RWPE2 (cell line): ENCODE measurements around the gene ANAPC2.

ENCODE experiments used
- ATAC-seq: fragments of 200-7000 bp; cut with Tn5 transposase; 3 replicates; pipeline ENCODE4 v1.9.1; 2021; ENCODE audit warnings: low read depth
- DNase-seq: peaks from one replicate; pipeline ENCODE4 v3.0.0-alpha.2; 2020; ENCODE audit warnings: low spot score
- H3K27ac ChIP-seq: fragments of 450-650 bp; 2 replicates; pipeline ENCODE4 v1.5.1; 2017; ENCODE audit warnings: mild to moderate bottlenecking; ENCODE audit not compliant: poor library complexity, severe bottlenecking
- H3K27me3 ChIP-seq: fragments of 250-450 bp; sonication (Bioruptor Pico); 2 replicates; pipeline ENCODE4 v1.5.1; 2021; ENCODE audit warnings: mild to moderate bottlenecking, moderate library complexity; ENCODE audit not compliant: insufficient read depth, poor library complexity, severe bottlenecking
- H3K36me3 ChIP-seq: fragments of 250-450 bp; sonication (Bioruptor Pico); 2 replicates; pipeline ENCODE4 v1.5.1; 2020; ENCODE audit warnings: low read depth, mild to moderate bottlenecking, moderate library complexity
- H3K4me1 ChIP-seq: fragments of 250-450 bp; sonication (Bioruptor Pico); 2 replicates; pipeline ENCODE4 v1.5.1; 2021; ENCODE audit warnings: mild to moderate bottlenecking, moderate library complexity; ENCODE audit not compliant: insufficient read depth, poor library complexity, severe bottlenecking
- H3K4me3 ChIP-seq: fragments of 250-450 bp; sonication (Bioruptor Pico); 2 replicates; pipeline ENCODE4 v1.5.1; 2021; ENCODE audit warnings: mild to moderate bottlenecking, moderate library complexity; ENCODE audit not compliant: severe bottlenecking
- H3K9me3 ChIP-seq: fragments of 250-450 bp; sonication (Bioruptor Pico); 2 replicates; pipeline ENCODE4 v1.5.1; 2021; ENCODE audit warnings: mild to moderate bottlenecking, moderate library complexity; ENCODE audit not compliant: severe bottlenecking
- TF ChIP-seq, protein P1 (sequence below): fragments of 450-650 bp; IDR thresholded peaks from one replicate; pipeline ENCODE4 v1.5.1; 2017; ENCODE audit warnings: mild to moderate bottlenecking, moderate library complexity; ENCODE audit not compliant: poor library complexity, severe bottlenecking

ANAPC2 gene

DNA sequence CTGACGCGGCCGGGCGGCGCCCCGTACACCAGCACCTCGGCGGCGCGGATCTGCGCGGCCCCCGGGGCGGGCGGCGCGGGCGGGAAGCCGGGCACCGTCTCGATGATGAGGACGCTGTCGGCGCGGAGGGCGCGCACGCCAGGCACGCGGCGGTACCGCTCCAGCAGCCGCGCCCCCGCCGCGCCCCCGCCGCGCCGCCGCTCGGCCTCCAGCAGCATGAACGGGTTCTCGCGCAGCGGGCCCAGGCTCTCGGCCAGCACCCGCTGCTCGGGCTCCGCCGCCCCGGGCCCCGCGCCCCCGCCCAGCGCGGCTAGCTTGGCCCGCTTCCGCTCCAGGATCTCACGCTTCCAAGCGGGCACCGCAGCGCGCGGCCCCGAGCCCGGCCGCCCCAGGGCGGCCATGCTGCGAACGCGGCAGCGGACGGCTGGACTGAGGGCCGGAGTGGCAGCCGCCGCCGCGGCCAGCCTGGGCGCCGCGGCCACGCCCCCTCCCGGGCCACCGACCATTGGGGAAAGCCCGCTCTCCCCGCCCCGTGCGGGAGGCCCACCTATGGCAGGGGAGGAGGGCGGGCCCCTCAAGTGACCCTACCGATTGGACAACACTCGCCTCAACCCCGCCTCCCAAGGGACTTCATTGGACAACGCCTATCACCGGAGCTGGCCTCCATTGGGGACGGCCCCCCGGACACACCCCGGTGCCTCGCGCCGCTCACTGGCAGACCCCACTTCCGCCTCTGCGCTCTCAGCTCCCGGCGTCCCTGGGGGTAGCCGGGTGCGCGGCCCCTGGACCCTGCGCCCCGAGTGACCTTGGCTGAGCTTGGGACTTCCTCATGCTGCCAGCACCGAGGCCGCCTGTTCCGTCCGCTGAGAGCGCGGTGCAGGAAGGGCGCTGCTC is 12.2 kb upstream of the ANAPC2 start, which contains the start of gene TPRN:
Gene TPRN (minus strand): TSS at position 431 of the 894 bp plus-strand sequence. CDS start 30 bp downstream, at position 401.
- DNase-seq (peak; percentile 100), ATAC-seq (peak; percentile 93)
- TF ChIP-seq, protein P1, sequence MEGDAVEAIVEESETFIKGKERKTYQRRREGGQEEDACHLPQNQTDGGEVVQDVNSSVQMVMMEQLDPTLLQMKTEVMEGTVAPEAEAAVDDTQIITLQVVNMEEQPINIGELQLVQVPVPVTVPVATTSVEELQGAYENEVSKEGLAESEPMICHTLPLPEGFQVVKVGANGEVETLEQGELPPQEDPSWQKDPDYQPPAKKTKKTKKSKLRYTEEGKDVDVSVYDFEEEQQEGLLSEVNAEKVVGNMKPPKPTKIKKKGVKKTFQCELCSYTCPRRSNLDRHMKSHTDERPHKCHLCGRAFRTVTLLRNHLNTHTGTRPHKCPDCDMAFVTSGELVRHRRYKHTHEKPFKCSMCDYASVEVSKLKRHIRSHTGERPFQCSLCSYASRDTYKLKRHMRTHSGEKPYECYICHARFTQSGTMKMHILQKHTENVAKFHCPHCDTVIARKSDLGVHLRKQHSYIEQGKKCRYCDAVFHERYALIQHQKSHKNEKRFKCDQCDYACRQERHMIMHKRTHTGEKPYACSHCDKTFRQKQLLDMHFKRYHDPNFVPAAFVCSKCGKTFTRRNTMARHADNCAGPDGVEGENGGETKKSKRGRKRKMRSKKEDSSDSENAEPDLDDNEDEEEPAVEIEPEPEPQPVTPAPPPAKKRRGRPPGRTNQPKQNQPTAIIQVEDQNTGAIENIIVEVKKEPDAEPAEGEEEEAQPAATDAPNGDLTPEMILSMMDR, result no peak
- Histone ChIP-seq H3K9me3 (no peaks in the 10 kb centered on the region), H3K36me3 (peaks cover 8% of the 10 kb centered on the region; the same call in 1 of the 2 replicates), H3K4me1 (peaks cover 13% of the 10 kb centered on the region), H3K27ac (peak within 1 kb of the TSS; percentile 32), H3K27me3 (no peaks in the 10 kb centered on the region), H3K4me3 (peak within 1 kb of the TSS; percentile 88)

DNA sequence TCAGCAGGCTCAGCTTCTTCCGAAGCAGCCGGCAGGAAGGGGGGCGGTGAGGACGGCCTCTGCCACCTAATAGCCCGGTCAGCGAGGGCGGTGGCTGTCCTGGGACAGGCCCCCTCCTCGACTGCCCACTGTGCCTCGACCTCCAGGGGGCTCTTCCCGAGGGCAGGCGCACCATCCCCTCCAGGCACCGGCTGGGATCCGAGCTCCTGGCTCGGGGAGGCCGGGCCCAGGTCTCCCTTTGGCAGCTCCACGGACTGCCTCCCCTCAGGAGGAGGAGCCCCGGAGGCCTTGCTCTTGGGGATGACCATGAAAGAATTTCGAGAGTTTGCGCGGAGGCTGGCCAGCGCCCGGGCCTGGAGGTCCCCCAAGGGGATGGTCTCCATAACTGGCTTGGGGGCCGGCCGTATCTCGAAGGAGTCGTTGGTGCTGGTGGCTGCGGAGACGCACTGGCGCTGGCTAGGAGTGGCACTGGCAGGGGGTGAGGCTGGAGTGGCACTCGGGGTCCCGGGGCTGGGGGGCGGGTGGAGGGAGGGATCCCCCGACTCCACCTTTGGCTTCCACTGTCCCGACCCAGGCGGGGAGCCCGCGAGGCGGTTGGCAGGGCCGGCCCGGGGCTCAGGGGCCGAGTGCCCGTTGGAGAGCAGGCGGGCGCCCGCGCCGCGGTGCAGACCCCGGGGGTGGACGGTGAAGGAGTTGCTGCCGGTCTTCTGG is 11.2 kb upstream of the ANAPC2 start:
- Histone ChIP-seq H3K27ac (no peak overlapping the region), H3K4me1 (peaks cover 22% of the 10 kb centered on the region), H3K4me3 (peak overlapping the region; percentile 88), H3K36me3 (peaks cover 8% of the 10 kb centered on the region; the same call in 1 of the 2 replicates), H3K27me3 (no peaks in the 10 kb centered on the region), H3K9me3 (no peaks in the 10 kb centered on the region)
- ATAC-seq, result no peak
- no peak for DNase-seq
- TF ChIP-seq, protein P1, result no peak

DNA sequence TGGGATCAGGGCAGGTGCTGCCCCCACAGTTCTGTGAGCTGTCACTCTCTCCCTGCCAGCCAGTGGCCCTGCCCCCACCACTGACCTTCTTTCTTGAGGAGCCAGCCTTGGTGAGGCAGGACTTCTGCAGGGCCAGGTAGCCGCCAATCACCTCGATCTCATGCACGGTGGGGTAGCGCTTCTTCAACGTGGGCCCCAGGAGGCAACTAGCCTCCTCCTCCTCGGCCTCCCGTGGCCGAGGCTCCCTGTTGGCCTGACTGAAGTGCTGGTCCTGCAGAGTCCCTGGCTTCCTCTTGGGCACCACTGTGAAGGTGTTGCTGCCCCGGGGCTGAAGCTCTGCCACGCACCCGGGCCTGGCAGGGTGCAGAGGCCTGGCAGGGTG is 10.5 kb upstream of the ANAPC2 start:
- no peak for DNase-seq
- peaks cover 1% of the 10 kb centered on the region; the same call in 1 of the 2 replicates for H3K36me3 ChIP-seq
- no peak overlapping the region for H3K4me3 ChIP-seq
- no peaks in the 10 kb centered on the region for H3K27me3 ChIP-seq
- H3K27ac ChIP-seq, result no peak overlapping the region
- no peak for ATAC-seq
- TF ChIP-seq, protein P1, result no peak
- peaks cover 18% of the 10 kb centered on the region for H3K4me1 ChIP-seq
- H3K9me3 ChIP-seq, result no peaks in the 10 kb centered on the region

DNA sequence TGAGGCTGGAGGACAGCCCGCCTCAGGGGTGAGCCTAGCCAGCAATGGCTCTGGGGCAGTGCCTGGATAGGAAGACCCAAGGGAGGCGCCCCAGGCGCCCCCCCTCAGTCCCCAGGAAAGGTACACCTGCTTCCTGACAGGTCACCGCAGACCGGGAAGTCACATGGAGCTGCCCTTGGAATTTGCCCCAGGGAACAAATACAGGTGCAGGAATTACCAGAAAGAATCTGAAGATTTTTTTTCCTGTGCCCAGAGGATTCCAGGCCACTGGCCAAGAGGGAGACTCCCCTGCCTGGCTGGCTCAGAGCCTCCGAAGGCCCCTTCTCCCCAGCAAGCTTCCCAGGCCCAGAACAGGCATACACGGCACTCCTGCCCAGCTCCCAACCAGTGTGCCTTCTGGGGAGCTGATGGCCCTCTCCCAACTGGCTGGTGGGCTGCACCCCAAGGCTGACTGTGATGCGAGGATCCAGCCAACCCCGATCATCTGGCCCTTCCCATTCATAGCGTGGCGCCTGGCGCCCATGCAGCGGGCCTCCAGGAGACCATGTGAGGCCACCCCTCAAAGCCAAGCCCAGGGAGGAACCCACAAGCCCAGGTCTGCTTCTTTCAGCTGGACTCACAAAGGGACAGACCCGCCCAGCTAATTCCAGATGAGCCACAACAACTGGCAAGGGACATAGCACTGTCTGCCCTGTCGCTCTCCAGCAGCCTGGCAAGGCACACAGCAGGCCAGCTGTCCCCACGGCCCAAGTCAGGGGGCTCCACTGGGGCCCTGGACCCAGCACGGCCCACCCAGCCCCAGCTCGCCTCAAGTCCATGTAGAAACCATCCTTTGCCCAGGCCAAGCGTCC is 9.9 kb upstream of the ANAPC2 start:
- TF ChIP-seq, protein P1, result no peak
- peak overlapping the region; percentile 16 for H3K27ac ChIP-seq
- ATAC-seq (peak; percentile 3; the same call in 2 of the 3 replicates), DNase-seq (no peak)
- no peaks in the 10 kb centered on the region for H3K27me3 ChIP-seq
- no peak overlapping the region for H3K4me3 ChIP-seq
- H3K4me1 ChIP-seq, result peaks cover 18% of the 10 kb centered on the region
- H3K36me3 ChIP-seq, result no peaks in the 10 kb centered on the region
- H3K9me3 ChIP-seq, result no peaks in the 10 kb centered on the region
